ENCODE data around the gene NPAS2.

DNA sequence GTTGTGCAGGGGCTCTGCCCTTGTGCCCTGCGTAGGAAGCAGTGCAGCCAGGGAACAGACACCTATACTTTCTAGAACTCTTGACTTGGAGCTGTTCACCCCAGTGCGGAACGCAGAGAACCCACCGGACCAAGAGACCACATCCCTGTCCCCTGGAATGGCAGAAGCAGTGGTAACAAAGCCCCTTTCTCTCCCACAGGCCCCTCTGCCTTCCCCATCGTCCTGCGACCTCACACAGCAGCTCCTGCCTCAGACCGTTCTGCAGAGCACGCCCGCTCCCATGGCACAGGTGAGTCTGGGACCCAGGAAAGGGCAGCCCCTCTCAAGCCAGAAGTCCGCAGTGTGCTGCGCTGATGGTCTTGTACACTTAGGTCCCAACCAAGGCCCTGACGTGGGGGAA lies 157.6 kb downstream of the NPAS2 start:
- no peak for TF ChIP-seq CTCF (IDR thresholded peaks at IDR 0.05; ENCODE audit: low read depth, low read length)
- TF ChIP-seq EZH2phosphoT487 (IDR thresholded peaks at IDR 0.05; ENCODE audit: low read depth), result no peak
